Left lung (tissue), 10 donors: Measurements from ENCODE around the gene CFB. TPM values are rescaled to one million over a fixed set of nuclear protein-coding genes. Genes with fewer than 3 reads are reported as not detected.
"Not testable (repeated sequence)": the region's sequence is repeated elsewhere in the genome, so short reads cannot be mapped to it uniquely, and the experiment has no call there.

ENCODE experiments used
- ATAC-seq: fragments of 200-7000 bp; cut with Tn5 transposase; one replicate; pipeline ENCODE4 v1.9.1; 2020; ENCODE audit warnings: moderate library complexity
- DNase-seq, 4 donors: peaks; one replicate each; pipeline ENCODE4 v3.0.0-alpha.2; 2013 to 2020
- H3K27ac ChIP-seq, 2 donors: fragments of 200-600 bp; sonication (generic) in 1 of 2; one replicate each; pipeline versions ENCODE4 v1.5.0 to v1.8.0; 2020 to 2021
- H3K27me3 ChIP-seq, 2 donors: fragments of 200-600 bp; sonication (generic) in 1 of 2; one replicate each; pipeline versions ENCODE4 v1.5.0 to v1.8.0; 2020 to 2021
- H3K36me3 ChIP-seq, 2 donors: fragments of 200-600 bp; sonication (generic) in 1 of 2; one replicate each; pipeline versions ENCODE4 v1.5.0 to v1.8.0; 2020 to 2021
- H3K4me1 ChIP-seq, 2 donors: fragments of 200-600 bp; one replicate each; pipeline ENCODE4 v1.8.0; 2021
- H3K4me3 ChIP-seq, 2 donors: fragments of 200-600 bp; sonication (generic) in 1 of 2; one replicate each; pipeline versions ENCODE4 v1.5.0 to v1.8.0; 2020 to 2021; ENCODE audit warnings: mild to moderate bottlenecking in 1 of 2
- H3K9me3 ChIP-seq, 2 donors: fragments of 200-600 bp; sonication (generic) in 1 of 2; one replicate each; pipeline versions ENCODE4 v1.5.0 to v1.8.0; 2020 to 2021
- CTCF ChIP-seq, 2 donors: fragments of 200-600 bp; sonication (generic) in 1 of 2; IDR thresholded peaks; one replicate each; pipeline versions ENCODE4 v1.5.0 to v1.8.0; 2021; ENCODE audit warnings: antibody characterized with exemption in 2 of 2
- intact Hi-C, 2 donors: fragments of 100-400 bp; cut with DNase I; formaldehyde crosslinking; loops; one replicate each; pipeline versions ENCODE4 v1.11.2 to v1.14.2; 2022
- polyA plus RNA-seq, 6 donors: library from polyadenylated mRNA; unstranded; fragments of 120-200 nt; gene quantifications; one replicate each; pipeline ENCODE4 v1.2.1, GENCODE V29; 2013; ENCODE audit not compliant: insufficient read length in 6 of 6
- total RNA-seq, 2 donors: library from RNA; stranded (reverse); fragmentation: NEBNext Ultra II Directional; extraction: Animal tissue kit (Norgen Biotek cat#: 25700); gene quantifications; one replicate each; pipeline ENCODE4 v1.2.1, GENCODE V29; 2021
- donor health status: DM: no; HTN: yes; CAD: no.
- donor health status: DM: no; HTN: no; CAD: no.

Gene CFB
- total and polyA plus RNA-seq, 8 donors, result 1.7 to 131 (median 4.2) TPM

DNA sequence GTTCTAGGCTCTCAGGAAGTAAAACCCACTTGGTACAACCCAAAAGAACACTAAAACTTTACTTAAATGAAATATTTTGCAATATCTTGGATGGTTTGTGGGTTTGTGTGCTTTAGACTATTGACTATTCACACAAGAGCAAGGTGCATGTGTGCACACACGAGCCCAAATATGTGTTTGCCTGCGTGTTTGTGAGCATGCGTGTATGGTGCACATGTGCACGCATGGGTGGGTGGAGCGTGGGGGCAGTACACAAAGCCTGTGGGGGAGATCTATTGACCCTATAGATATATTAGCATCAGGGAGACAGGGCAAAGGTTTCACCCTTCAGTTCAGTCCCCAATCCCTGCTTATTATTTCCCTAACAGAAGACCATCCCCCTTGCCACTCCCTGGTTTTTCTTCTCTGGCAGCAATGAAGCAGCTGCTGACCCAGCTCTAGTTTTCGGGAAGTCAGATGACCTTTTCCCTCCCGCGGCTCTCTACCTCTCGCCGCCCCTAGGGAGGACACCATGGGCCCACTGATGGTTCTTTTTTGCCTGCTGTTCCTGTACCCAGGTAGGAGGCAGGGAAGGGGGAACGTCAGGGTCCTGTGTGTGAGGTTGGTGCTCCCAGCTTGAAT lies 18.5 kb upstream of the CFB start, which contains the start of gene C2:
TSS of gene C2 (plus strand) at position 476 of the 621 bp plus-strand sequence. CDS start at position 512, 36 bp downstream.
- Histone ChIP-seq H3K4me1 (peaks cover 0 to 18% of the 10 kb centered on the region in 2 donors), H3K36me3 (no peaks in the 10 kb centered on the region), H3K27me3 (no peaks in the 10 kb centered on the region), H3K27ac (peak within 1 kb of the TSS; percentile 59 to 66), H3K4me3 (peak within 1 kb of the TSS; percentile 18 to 44), H3K9me3 (no peaks in the 10 kb centered on the region)
- TF ChIP-seq CTCF (IDR thresholded peaks at IDR 0.05), result no peak
- ATAC-seq (peak; percentile 74), DNase-seq (peak in 1 of 4 donors; percentile 40)
- intact Hi-C loops, result no loop called here

GRCh38 chr6:31927863-31928671 lies 17.8 kb upstream of the CFB start:
- peak; percentile 24 for ATAC-seq
- H3K9me3 ChIP-seq, result no peaks in the 10 kb centered on the region
- peak overlapping the region; percentile 59 to 66 for H3K27ac ChIP-seq
- TF ChIP-seq CTCF (IDR thresholded peaks at IDR 0.05), result no peak
- intact Hi-C loops, result no loop called here
- no peaks in the 10 kb centered on the region for H3K36me3 ChIP-seq
- H3K4me1 ChIP-seq, result peaks cover 0 to 18% of the 10 kb centered on the region in 2 donors
- H3K27me3 ChIP-seq, result no peaks in the 10 kb centered on the region
- peak overlapping the region; percentile 18 to 44 for H3K4me3 ChIP-seq
- DNase-seq, result no peak

DNA sequence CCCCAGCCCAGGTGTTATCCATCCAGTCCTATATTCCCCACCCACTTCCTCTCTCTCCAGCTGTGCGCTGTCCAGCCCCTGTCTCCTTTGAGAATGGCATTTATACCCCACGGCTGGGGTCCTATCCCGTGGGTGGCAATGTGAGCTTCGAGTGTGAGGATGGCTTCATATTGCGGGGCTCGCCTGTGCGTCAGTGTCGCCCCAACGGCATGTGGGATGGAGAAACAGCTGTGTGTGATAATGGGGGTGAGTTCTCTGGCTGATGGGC lies 17.3 kb upstream of the CFB start:
- no peak for ATAC-seq
- DNase-seq, result no peak
- peak overlapping the region in 1 of 2 donors; percentile 44 for H3K4me3 ChIP-seq
- no peaks in the 10 kb centered on the region for H3K9me3 ChIP-seq
- no peak for TF ChIP-seq CTCF (IDR thresholded peaks at IDR 0.05)
- peak overlapping the region in 1 of 2 donors; percentile 62 for H3K27ac ChIP-seq
- H3K27me3 ChIP-seq, result no peaks in the 10 kb centered on the region
- no peaks in the 10 kb centered on the region for H3K36me3 ChIP-seq
- intact Hi-C loops, result no loop called here
- H3K4me1 ChIP-seq, result peaks cover 0 to 18% of the 10 kb centered on the region in 2 donors

- Histone ChIP-seq H3K4me1 (peaks cover 0 to 18% of the 10 kb centered on the region in 2 donors), H3K27me3 (no peaks in the 10 kb centered on the region), H3K9me3 (no peaks in the 10 kb centered on the region), H3K36me3 (peaks cover 0 to 10% of the 10 kb centered on the region in 2 donors), H3K27ac (no peak overlapping the region), H3K4me3 (no peak overlapping the region)
- intact Hi-C loops, result no loop called here
- DNase-seq (no peak), ATAC-seq (no peak)
- TF ChIP-seq CTCF (IDR thresholded peaks at IDR 0.05), result no peak
Measured at GRCh38 chr6:31930962-31931361, 14.9 kb upstream of the CFB start.

GRCh38 chr6:31932137-31932536 lies 13.8 kb upstream of the CFB start:
- intact Hi-C loops, H3K27me3 ChIP-seq, H3K36me3 ChIP-seq, ATAC-seq, H3K4me3 ChIP-seq, H3K9me3 ChIP-seq, H3K27ac ChIP-seq, DNase-seq: not testable (repeated sequence)
- H3K4me1 ChIP-seq, result peaks cover 0 to 16% of the 10 kb centered on the region in 2 donors
